ENCODE data around the gene HOXC6.

HOXC6 gene

DNA sequence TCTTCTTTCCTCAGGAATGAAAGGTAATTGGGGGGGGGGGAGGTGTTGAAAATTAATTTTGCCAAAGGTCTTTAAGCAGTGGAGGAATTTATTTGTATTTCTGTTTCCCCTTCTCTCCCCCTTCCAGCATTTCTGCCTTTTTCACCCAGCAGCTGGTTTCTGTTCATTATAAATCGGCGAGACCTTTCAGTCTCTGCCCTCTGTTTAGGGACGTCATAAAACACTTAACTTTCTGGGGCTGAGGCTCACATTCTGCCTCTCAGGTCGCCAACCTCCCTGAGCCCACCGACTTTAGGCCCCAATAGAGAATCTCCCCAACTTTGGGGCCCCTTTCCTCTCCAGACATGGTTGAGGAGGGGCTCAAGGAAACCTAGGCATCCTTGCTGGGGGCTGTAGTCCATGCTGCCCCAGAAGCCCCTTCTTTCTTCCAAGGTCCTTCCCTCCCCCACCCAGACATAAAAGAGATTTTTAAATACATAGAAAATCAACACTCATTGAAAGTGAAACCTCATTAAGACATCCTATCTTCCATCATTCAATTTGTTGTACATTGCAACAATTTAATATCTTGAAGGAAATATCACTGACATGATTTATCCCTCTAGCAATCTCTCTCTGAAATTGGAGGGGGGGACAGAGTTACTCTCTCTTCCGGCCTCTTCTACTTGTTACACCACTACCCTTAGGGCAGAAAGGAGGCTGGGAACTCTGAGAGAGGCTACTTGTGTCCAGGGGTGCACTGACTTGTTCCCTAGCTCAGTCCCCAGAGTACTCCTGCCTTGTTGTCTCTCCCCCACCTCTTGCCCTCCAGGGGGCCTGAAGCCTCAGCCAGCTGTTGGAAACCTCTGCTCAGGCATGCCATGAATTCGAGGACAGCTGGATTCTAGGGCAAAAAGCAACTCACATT lies 2.5 kb upstream of the HOXC6 start:
- no peak for DNase-seq

- no peak for DNase-seq
Observed at GRCh38 chr12:54026640-54027441, 1.4 kb upstream of the HOXC6 start.

DNA sequence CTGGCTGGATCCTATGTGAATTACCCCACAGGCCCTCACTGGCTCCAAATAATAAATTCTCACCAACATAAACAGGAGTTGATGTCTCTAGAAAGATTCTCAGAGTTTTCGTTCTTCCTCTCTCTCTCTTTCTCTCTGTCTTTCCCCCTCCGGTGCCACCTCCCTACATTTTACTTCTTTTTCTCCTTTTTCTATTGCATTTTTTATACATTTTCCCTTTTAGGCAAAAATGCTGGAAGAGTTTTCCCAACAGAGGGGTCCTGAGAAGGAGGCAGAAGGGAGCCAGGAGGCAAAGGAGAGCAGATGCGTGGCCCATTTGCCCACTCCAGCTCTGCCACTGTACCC lies 826 bp upstream of the HOXC6 start:
- DNase-seq = no peak

DNA sequence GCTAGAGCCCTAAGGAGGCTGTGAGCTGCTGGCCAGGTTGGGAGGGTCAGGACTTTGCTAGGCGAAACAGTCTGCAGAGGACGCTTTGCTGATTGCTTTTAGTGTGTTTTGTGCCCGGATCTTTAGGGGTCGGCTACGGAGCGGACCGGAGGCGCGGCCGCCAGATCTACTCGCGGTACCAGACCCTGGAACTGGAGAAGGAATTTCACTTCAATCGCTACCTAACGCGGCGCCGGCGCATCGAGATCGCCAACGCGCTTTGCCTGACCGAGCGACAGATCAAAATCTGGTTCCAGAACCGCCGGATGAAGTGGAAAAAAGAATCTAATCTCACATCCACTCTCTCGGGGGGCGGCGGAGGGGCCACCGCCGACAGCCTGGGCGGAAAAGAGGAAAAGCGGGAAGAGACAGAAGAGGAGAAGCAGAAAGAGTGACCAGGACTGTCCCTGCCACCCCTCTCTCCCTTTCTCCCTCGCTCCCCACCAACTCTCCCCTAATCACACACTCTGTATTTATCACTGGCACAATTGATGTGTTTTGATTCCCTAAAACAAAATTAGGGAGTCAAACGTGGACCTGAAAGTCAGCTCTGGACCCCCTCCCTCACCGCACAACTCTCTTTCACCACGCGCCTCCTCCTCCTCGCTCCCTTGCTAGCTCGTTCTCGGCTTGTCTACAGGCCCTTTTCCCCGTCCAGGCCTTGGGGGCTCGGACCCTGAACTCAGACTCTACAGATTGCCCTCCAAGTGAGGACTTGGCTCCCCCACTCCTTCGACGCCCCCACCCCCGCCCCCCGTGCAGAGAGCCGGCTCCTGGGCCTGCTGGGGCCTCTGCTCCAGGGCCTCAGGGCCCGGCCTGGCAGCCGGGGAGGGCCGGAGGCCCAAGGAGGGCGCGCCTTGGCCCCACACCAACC lies 1.5 kb downstream of the HOXC6 start:
- DNase-seq = no peak

DNA sequence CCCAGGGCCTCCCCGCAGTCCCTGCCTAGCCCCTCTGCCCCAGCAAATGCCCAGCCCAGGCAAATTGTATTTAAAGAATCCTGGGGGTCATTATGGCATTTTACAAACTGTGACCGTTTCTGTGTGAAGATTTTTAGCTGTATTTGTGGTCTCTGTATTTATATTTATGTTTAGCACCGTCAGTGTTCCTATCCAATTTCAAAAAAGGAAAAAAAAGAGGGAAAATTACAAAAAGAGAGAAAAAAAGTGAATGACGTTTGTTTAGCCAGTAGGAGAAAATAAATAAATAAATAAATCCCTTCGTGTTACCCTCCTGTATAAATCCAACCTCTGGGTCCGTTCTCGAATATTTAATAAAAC lies 2.2 kb downstream of the HOXC6 start:
- no peak for DNase-seq

GRCh38 chr12:54030889-54031471 lies 2.7 kb downstream of the HOXC6 start:
- no peak for DNase-seq

- DNase-seq = no peak
Observed at GRCh38 chr12:54031480-54031879, 3.2 kb downstream of the HOXC6 start.

GRCh38 chr12:54032086-54032619 lies 3.9 kb downstream of the HOXC6 start:
- no peak for DNase-seq

DNA sequence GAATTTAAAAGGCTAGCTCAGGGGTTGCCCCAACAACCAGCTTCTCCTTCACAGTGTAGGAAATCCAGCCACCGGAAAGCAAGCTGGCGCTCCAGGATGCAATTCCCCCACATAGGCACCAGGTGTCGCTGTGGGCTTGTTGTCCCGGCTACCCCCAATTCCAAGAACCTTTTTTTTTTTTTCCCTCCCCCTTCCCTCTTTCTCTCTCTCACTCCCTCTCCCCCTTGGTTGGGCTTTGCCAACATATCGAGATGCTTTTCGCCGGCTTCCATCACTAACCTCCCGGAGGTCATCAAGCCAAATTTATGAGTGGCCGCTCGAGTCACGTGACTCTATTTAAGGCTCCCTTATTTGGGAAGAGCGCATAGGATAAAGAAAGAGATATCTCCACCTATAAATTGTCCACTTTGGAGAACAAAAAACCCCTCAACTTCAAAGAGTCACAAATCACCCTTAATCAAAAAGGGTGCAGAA lies 4.4 kb downstream of the HOXC6 start, which contains the start of gene HOXC5:
HOXC5 (plus strand) TSS at position 424 of the 474 bp plus-strand sequence. CDS start 73 bp downstream, outside the sequence.
- DNase-seq = peak in 28 of 51 donors; percentile 1 to 49 (median 14)

DNA sequence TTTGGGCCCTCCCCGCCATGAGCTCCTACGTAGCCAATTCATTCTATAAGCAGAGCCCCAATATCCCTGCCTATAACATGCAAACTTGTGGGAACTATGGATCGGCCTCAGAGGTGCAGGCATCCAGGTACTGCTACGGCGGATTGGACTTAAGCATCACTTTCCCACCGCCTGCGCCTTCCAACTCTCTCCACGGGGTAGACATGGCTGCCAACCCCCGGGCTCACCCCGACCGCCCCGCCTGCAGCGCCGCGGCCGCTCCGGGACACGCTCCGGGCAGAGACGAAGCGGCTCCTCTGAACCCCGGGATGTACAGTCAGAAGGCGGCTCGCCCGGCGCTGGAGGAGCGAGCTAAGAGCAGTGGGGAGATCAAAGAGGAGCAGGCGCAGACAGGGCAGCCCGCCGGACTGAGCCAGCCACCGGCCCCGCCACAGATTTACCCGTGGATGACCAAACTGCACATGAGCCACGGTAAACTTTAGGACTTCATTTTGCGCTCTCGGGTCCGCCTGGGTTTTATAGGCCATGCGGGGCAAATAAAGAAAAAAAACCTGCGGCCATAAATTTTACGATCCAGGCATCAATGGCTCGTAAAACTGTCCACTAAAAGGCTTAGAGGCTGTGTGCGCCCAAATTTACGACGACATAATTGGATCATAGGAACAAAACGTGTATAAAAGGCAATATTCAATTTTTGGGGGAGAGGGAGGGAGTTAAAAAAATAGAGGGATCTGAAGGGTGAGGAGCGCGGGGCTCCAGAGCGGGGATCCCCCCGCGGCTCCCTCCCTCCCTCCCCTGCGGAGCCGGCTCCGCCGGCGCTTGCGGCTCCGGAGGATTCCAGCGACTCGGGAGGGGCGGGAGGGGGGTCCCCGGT lies 5.1 kb downstream of the HOXC6 start:
- no peak for DNase-seq

DNA sequence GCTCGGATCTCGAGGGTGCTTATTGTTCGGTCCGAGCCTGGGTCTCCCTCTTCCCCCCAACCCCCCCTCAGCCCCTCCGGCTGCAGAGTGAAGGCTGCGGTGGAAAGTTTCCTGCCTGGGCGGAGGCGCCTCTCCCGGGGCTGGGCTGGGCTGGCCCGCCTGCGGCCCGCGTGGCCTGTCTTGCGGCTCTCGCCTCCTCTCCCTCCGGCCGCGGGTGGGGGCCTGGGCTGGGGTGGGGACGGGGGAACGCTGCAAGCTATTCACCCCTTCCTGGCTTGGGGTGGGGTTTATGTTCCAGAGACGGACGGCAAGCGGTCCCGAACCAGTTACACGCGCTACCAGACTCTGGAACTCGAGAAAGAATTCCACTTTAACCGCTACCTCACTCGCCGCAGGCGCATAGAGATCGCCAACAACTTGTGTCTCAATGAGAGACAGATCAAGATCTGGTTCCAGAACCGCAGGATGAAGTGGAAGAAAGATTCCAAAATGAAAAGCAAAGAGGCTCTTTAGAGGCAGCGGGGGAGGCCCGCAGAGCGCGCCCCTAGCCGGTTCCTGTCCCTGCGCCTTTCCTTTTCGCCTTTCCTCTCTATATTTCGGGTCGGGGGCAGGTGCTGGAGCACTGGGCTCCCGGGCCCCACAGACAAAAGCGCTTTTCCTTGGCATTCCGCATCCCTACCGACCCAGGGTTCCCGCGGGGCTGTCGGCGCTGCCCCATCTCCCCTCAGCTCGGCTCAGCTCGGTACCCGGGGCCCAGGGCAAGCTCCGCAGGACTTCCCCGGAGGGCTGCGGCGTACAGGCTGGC lies 5.9 kb downstream of the HOXC6 start:
- DNase-seq = no peak

DNA sequence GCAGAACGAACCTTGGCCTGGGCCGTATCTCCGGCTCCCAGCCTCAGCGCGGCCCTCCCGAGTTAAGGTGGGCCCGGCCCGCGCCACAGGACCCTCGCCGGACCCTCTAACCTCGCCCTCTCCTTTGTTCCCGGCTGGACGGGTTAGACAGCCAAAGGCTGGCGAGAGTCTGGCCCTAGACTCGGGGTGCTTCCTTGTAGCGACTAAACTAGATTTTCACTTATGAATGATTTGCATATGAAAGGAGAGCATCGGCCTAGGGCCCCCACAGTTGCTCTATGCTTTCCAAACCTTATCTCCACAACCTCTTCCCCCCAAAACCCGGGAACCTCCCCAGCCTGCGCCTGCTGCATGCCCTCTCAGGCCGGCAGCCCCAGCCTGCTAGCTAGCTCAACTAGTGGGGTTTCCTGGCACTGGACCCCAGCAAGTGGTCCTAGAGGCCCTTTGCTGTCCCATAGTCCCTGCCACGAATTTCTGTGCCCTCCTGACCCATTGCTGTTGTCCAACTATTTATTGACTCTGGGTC lies 6.6 kb downstream of the HOXC6 start:
- DNase-seq = no peak

DNA sequence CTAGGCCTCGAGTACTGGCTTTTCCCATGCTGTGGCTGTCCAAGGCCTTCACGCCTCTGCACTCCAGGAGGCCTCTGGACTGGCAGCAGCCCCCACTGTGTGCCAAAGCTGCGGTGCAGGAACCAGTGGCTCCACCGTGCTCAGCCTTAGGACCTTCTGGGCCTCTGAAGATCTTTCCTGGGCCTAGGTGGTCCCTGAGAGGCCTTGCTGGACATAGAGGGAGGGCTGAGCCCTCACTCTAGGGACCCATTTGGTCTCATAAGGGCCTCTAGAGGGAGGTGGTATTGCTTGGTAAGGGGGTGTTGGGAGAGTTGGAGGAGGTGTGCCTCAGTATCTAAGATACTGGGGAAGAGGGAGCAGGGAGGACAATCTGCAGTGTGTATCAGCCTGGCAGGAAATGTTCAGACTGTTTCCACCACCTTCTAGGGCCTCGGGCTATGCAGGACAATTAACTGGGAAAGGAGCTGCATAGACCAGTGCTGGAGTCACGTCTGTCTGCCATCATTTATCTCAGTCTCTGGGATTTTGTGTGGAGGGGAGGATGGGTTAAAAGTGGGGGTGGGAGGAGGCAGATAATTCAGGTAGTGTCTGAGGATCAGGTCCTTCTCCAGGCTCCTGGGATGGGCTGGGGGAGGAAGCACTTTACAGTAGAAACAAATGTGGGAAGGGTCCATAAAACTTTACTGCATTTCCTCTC lies 7.5 kb downstream of the HOXC6 start:
- no peak for DNase-seq

DNA sequence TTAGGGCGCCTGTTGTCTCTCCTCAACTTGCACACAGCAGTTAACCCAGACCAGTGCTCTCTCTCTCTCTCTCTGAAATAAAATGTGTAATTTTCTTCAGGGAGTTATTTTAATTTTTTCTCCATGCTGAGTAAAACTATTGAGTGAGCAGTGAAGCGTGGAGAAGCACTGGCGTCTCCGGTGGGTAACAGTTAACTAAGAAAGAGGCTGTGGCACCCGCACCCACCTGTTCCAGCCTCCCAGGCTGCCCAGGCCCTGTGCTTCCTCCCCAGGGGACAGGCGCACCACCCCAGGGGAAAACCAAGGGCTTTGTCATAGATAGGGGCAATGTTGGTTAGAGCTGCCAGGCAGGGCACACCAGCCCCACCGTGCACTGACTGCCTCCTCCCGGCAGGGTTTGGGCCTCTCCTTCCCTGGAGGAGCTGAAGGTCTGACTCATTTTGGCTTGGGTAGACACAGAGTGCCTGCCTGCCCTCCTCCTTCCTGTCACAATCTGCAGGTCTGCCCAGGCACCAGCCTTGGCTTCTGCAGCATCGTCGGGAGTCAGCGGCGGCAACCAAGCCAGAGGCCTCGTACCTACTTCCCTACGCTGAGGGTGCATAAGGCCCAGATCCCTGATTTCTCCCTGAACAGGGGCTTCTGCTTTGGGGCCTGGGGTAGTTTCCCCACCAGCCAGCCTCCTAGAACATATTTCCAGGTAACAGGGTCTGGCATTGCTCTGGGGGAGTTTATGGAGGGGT lies 8.6 kb downstream of the HOXC6 start:
- no peak for DNase-seq

GRCh38 chr12:54037360-54038283 lies 9.4 kb downstream of the HOXC6 start:
- DNase-seq = no peak

DNA sequence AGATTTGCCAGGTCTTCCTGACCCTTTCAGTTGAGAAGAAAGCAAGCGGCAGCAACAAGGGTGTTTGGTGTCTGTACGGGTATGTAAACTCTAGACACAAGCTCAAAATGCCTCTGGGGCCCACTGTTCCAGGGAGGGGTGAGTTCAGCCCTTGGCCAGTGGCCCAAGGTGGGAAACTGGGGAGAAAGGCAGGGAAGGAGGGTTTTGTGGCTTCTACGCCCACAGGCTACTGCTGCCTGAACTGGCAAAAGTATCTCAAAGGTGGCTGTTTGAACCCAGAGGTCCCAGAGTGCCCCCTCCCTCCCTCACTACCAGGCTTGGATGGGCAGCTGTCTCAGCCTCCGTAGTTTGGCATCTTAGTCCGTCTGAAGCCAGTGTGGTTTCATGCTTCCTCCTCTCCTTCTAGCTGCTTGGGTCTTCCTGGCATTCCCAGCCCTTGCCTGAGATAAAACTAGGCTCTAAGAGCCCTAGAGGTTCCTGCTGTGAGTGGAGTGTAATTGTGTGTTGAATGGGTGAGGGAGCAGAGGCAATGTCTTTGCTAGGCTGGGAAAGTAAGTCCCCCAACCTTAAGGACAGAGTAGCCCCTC lies 10.1 kb downstream of the HOXC6 start:
- no peak for DNase-seq

Measured in hypothalamus (tissue), 51 donors.